SW480 (cell line): ENCODE results near the gene DFFA.
"Not testable (repeated sequence)": the region's sequence is repeated elsewhere in the genome, so short reads cannot be mapped to it uniquely, and the experiment has no call there.

ENCODE experiments used
- DNase-seq: peaks from one replicate; pipeline ENCODE4 v3.0.0-alpha.2; 2016; ENCODE audit warnings: low spot score

DFFA gene

GRCh38 chr1:10472220-10473144 lies at the start of gene DFFA:
TSS of gene DFFA (minus strand) at chr1:10472529. CDS start at chr1:10472458, 71 bp downstream.
- DNase-seq: peak; percentile 96

- DNase-seq: no peak
These were observed 49.3 kb upstream of the DFFA start for GRCh38 chr1:10521537-10522157.

GRCh38 chr1:10520952-10521351 lies 48.6 kb upstream of the DFFA start:
- no peak for DNase-seq

- DNase-seq: no peak
These were observed 48.2 kb upstream of the DFFA start for GRCh38 chr1:10520497-10520896.

- peak; percentile 26 for DNase-seq
These were observed 46.7 kb upstream of the DFFA start for GRCh38 chr1:10519016-10519417.

- DNase-seq: no peak
These were observed 45.3 kb upstream of the DFFA start for GRCh38 chr1:10517677-10517982.

- no peak for DNase-seq
These were observed 44.8 kb upstream of the DFFA start for GRCh38 chr1:10516925-10517676.

GRCh38 chr1:10515976-10516750 lies 43.8 kb upstream of the DFFA start:
- DNase-seq: no peak

- no peak for DNase-seq
These were observed 43.1 kb upstream of the DFFA start for GRCh38 chr1:10515301-10515975.

GRCh38 chr1:10514490-10515235 lies 42.3 kb upstream of the DFFA start:
- peak; percentile 53 for DNase-seq

- no peak for DNase-seq
These were observed 40.9 kb upstream of the DFFA start for GRCh38 chr1:10513199-10513598.

- no peak for DNase-seq
These were observed 39.2 kb upstream of the DFFA start for GRCh38 chr1:10511494-10511885.

- peak; percentile 77 for DNase-seq
These were observed 38.5 kb upstream of the DFFA start for GRCh38 chr1:10510520-10511493.

GRCh38 chr1:10509809-10510509 lies 37.6 kb upstream of the DFFA start:
- no peak for DNase-seq

GRCh38 chr1:10508511-10508951 lies 36.2 kb upstream of the DFFA start:
- peak; percentile 60 for DNase-seq

GRCh38 chr1:10507111-10507879 lies 35.0 kb upstream of the DFFA start:
- peak; percentile 90 for DNase-seq

GRCh38 chr1:10506677-10507047 lies 34.3 kb upstream of the DFFA start:
- DNase-seq: no peak

- not testable (repeated sequence) for DNase-seq
These were observed 33.8 kb upstream of the DFFA start for GRCh38 chr1:10506046-10506676.
